Heart left ventricle (tissue), 16 donors: ENCODE measurements around the gene IGF1R. TPM values are rescaled to one million over a fixed set of nuclear protein-coding genes. Genes with fewer than 3 reads are reported as not detected.
A peak's percentile ranks its signal among the peaks of the same experiment; 100 is the strongest.

Experiments used
- ATAC-seq, 4 donors: fragments of 200-7000 bp; cut with Tn5 transposase; one replicate each; pipeline ENCODE4 v1.9.1; 2020 to 2022; ENCODE audit warnings: moderate library complexity in 4 of 4, mild to moderate bottlenecking in 3 of 4, moderate number of reproducible peaks in 1 of 4
- DNase-seq, 5 donors: peaks; one replicate each; pipeline ENCODE4 v3.0.0-alpha.2; 2020
- H3K27ac ChIP-seq, 12 donors: fragments of 200-600 bp; sonication (generic) in 4 of 12; one replicate each; pipeline versions ENCODE4 v1.5.0 to v1.8.0; 2016 to 2022; ENCODE audit warnings: mild to moderate bottlenecking in 2 of 12
- H3K27me3 ChIP-seq, 9 donors: fragments of 200-600 bp; sonication (generic) in 2 of 9; one replicate each; pipeline versions ENCODE4 v1.5.1 to v1.8.0; 2016 to 2022; ENCODE audit warnings: mild to moderate bottlenecking in 3 of 9
- H3K36me3 ChIP-seq, 9 donors: fragments of 200-600 bp; sonication (generic) in 2 of 9; one replicate each; pipeline versions ENCODE4 v1.5.0 to v1.8.0; 2018 to 2022; ENCODE audit warnings: mild to moderate bottlenecking in 2 of 9
- H3K4me1 ChIP-seq, 12 donors: fragments of 200-600 bp; sonication (generic) in 4 of 12; one replicate each; pipeline versions ENCODE4 v1.5.0 to v1.8.0; 2016 to 2022; ENCODE audit warnings: mild to moderate bottlenecking in 3 of 12
- H3K4me3 ChIP-seq, 12 donors: fragments of 200-600 bp; sonication (generic) in 4 of 12; one replicate each; pipeline versions ENCODE4 v1.5.0 to v1.8.0; 2017 to 2022; ENCODE audit warnings: mild to moderate bottlenecking in 9 of 12, moderate library complexity in 4 of 12
- H3K9me3 ChIP-seq, 12 donors: fragments of 200-600 bp; sonication (generic) in 4 of 12; one replicate each; pipeline versions ENCODE4 v1.5.0 to v1.8.0; 2016 to 2022; ENCODE audit warnings: mild to moderate bottlenecking in 1 of 12
- CTCF ChIP-seq, 12 donors: fragments of 200-600 bp; sonication (generic) in 4 of 12; IDR thresholded peaks; one replicate each; pipeline versions ENCODE4 v1.5.0 to v1.8.0; 2018 to 2022; ENCODE audit warnings: antibody characterized with exemption in 12 of 12, mild to moderate bottlenecking in 5 of 12
- POLR2A ChIP-seq, 2 donors: fragments of 450-650 bp; IDR thresholded peaks; one replicate each; pipeline ENCODE4 v1.6.1; 2017; ENCODE audit warnings: antibody characterized with exemption in 2 of 2, mild to moderate bottlenecking in 2 of 2, moderate library complexity in 2 of 2
- WGBS, 4 donors: extraction: QIAGEN DNeasy Blood & Tissue Kit in 2 of 4; methylation state at CpG; one replicate each; pipeline versions ENCODE4 v1.1.5 to v1.1.7; 2013 to 2018; 5-methylcytosine and 5-hydroxymethylcytosine counted together
- intact Hi-C, 10 donors: fragments of 100-400 bp; cut with DNase I; formaldehyde crosslinking; loops; one replicate each; pipeline versions ENCODE4 v1.11.1 to v1.14.2; 2022
- polyA plus RNA-seq, 2 donors: library from polyadenylated mRNA; stranded (reverse); fragments of 200-250 nt; gene quantifications; one replicate each; pipeline ENCODE4 v1.2.3, GENCODE V29; 2013
- total RNA-seq, 9 donors: library from RNA; depleted of rRNA in 2 of 9; stranded (reverse); fragments of >200 nt in 2 of 9; fragmentation: NEBNext Ultra II Directional in 3 of 9; extraction: Animal tissue kit (Norgen Biotek cat#: 25700) in 3 of 9; gene quantifications; one replicate each; pipeline versions ENCODE4 v1.1.0 to v1.2.4, GENCODE V29; 2016 to 2023
- donor health status: ischemic (EF 13 %, LVEDD 7.1; RV severe dilation, severe dysfunction).
- donor health status: healthy with polysubstance abuse.
- donor health status: DM: no; HTN: yes; CAD: no.
- donor health status: DM: no; HTN: no; CAD: no.
- donor health status: ischemic (EF 25% LVEDD 6.9; RV normal size, moderate dysfunction).
- donor health status: ischemic (EF 25% LVEDD 5.7; RV mildly dilated, moderate dysfunction).
- donor health status: healthy.
- donor health status: DM: yes; HTN: yes; CAD: no.
- donor health status: ischemic (EF 35%, LVEDD 5.7; RV mildly dilated, moderate dysfunction).
- donor health status: nonischemic (EF 11% LVEDD 7.7; RV severe dilation, severe dysfunction).
- donor health status: DM: yes; HTN: yes; CAD: no.
- donor health status: PGD.
- donor health status: ischemic (EF 29% LVEDD 5.4; RV normal size, mild dysfunction).
- donor health status: nonischemic (EF 23%, LVEDD 6.1; RV moderate dilation, normal function).

IGF1R gene
- total and polyA plus RNA-seq, 11 donors = 7.4 to 93.1 (median 40.5) TPM

- H3K9me3 ChIP-seq = peaks cover 0 to 12% (median 5%) of the 10 kb centered on the region in 12 donors
- ATAC-seq (peak in 3 of 4 donors; percentile 45 to 55 (median 48)), DNase-seq (no peak)
- no peak for TF ChIP-seq CTCF (IDR thresholded peaks at IDR 0.05)
- no peak for TF ChIP-seq POLR2A (IDR thresholded peaks at IDR 0.05)
- H3K4me1 ChIP-seq = peaks cover 0 to 72% (median 48%) of the 10 kb centered on the region in 12 donors
- WGBS, 4 donors = 70 to 82% (median 71%) methylated on average over 10 of the region's 10 CpGs
- intact Hi-C loops = loop anchor here in 2 of 10 donors (5.0 kb wide), 2 partner anchors 51 to 69 kb away; no protein-coding TSS in a partner anchor
- peak overlapping the region in 8 of 12 donors; percentile 36 to 72 (median 54) for H3K27ac ChIP-seq
- peaks cover 0 to 19% (median 9%) of the 10 kb centered on the region in 9 donors for H3K36me3 ChIP-seq
- no peaks in the 10 kb centered on the region for H3K27me3 ChIP-seq
- no peak overlapping the region for H3K4me3 ChIP-seq
Observed at GRCh38 chr15:98708037-98708590, 59.8 kb downstream of the IGF1R start.

GRCh38 chr15:98711810-98712209, 63.5 kb downstream of the IGF1R start:
- WGBS, 4 donors = 81 to 100% (median 97%) methylated on average over 2 of the region's 2 CpGs

GRCh38 chr15:98712845-98713584, 64.7 kb downstream of the IGF1R start:
- peak overlapping the region in 11 of 12 donors; percentile 11 to 96 (median 88) for H3K27ac ChIP-seq
- intact Hi-C loops = no loop called here
- no peak overlapping the region for H3K4me3 ChIP-seq
- ATAC-seq = peak in 1 of 4 donors; percentile 2
- peaks cover 0 to 12% (median 5%) of the 10 kb centered on the region in 12 donors for H3K9me3 ChIP-seq
- H3K27me3 ChIP-seq = no peaks in the 10 kb centered on the region
- 89 to 95% (median 91%) methylated on average over 16 of the region's 16 CpGs for WGBS, 4 donors
- TF ChIP-seq POLR2A (IDR thresholded peaks at IDR 0.05) (no peak), CTCF (IDR thresholded peaks at IDR 0.05) (no peak)
- DNase-seq = no peak
- peaks cover 0 to 71% (median 51%) of the 10 kb centered on the region in 12 donors for H3K4me1 ChIP-seq
- H3K36me3 ChIP-seq = peaks cover 0 to 13% (median 3%) of the 10 kb centered on the region in 9 donors

More at GRCh38 chr15:98711810-98712209, 63.5 kb downstream of the IGF1R start:
- TF ChIP-seq POLR2A (IDR thresholded peaks at IDR 0.05) (no peak), CTCF (IDR thresholded peaks at IDR 0.05) (no peak)
- Histone ChIP-seq H3K4me1 (peaks cover 0 to 74% (median 53%) of the 10 kb centered on the region in 12 donors), H3K9me3 (peaks cover 0 to 12% (median 5%) of the 10 kb centered on the region in 12 donors), H3K27me3 (no peaks in the 10 kb centered on the region), H3K27ac (peak overlapping the region in 2 of 12 donors; percentile 87 to 95), H3K4me3 (no peak overlapping the region), H3K36me3 (peaks cover 0 to 19% (median 9%) of the 10 kb centered on the region in 9 donors)
- DNase-seq (no peak), ATAC-seq (no peak)
- intact Hi-C loops = no loop called here

- ATAC-seq (peak in 3 of 4 donors; percentile 17 to 35 (median 18)), DNase-seq (peak in 1 of 5 donors; percentile 69)
- no peaks in the 10 kb centered on the region for H3K27me3 ChIP-seq
- no peak for TF ChIP-seq POLR2A (IDR thresholded peaks at IDR 0.05)
- TF ChIP-seq CTCF (IDR thresholded peaks at IDR 0.05) = no peak
- peaks cover 0 to 71% (median 51%) of the 10 kb centered on the region in 12 donors for H3K4me1 ChIP-seq
- peak overlapping the region; percentile 11 to 96 (median 88) for H3K27ac ChIP-seq
- intact Hi-C loops = no loop called here
- H3K9me3 ChIP-seq = peaks cover 0 to 12% (median 5%) of the 10 kb centered on the region in 12 donors
- H3K36me3 ChIP-seq = peaks cover 0 to 9% (median 0%) of the 10 kb centered on the region in 9 donors
- WGBS, 4 donors = 31 to 47% (median 40%) methylated on average over 3 of the region's 3 CpGs
- no peak overlapping the region for H3K4me3 ChIP-seq
Observed at GRCh38 chr15:98713585-98714001, 65.3 kb downstream of the IGF1R start.
